Uterus (tissue), 2 donors: ENCODE measurements around the gene CKB.

Experiments used
- CTCF ChIP-seq, 4 experiments: fragments of 200-600 bp in 2 of 4; fragments of 450-650 bp in 2 of 4; sonication (generic) in 2 of 4; IDR thresholded peaks; one replicate each; pipeline ENCODE4 v1.5.1; 2016 to 2019; ENCODE audit warnings: antibody characterized with exemption in 4 of 4, mild to moderate bottlenecking in 2 of 4, moderate library complexity in 1 of 4
- POLR2A ChIP-seq, 2 donors: fragments of 450-650 bp; IDR thresholded peaks; one replicate each; pipeline ENCODE4 v1.6.1; 2016; ENCODE audit warnings: antibody characterized with exemption in 2 of 2, mild to moderate bottlenecking in 1 of 2, moderate library complexity in 1 of 2

GRCh38 chr14:103517721-103518421 is 4.8 kb downstream of the CKB start:
- no peak for TF ChIP-seq CTCF (IDR thresholded peaks at IDR 0.05)
- no peak for TF ChIP-seq POLR2A (IDR thresholded peaks at IDR 0.05)
